K562 (cell line): Measurements from ENCODE around the gene BRSK1. TPM values are rescaled to one million over a fixed set of nuclear protein-coding genes. Genes with fewer than 3 reads are reported as not detected.
A peak's percentile ranks its signal among the peaks of the same experiment; 100 is the strongest.

Experiments used
- ATAC-seq: fragments of 200-7000 bp; cut with Tn5 transposase; 3 replicates; pipeline ENCODE4 v1.9.1; 2020; ENCODE audit warnings: moderate library complexity
- BruUV-seq: library from RNA; stranded (reverse); fragments of 400-500 nt; replicated peaks from 2 replicates; lab custom pipeline; 2021; lab: Mats Ljungman, UMichigan
- CTCF ChIA-PET: fragments of 300-600 bp; formaldehyde crosslinking; extraction: SDS; loops from one replicate; lab custom pipeline; 2021; ENCODE audit warnings: low intra/inter-chr PET ratio; lab: Yijun Ruan, JAX
- POLR2A ChIA-PET: fragments of 300-600, 350-650 bp; sonication (Branson Sonifier 250); formaldehyde crosslinking; extraction: SDS; loops from one replicate; lab custom pipeline; 2021; ENCODE audit warnings: antibody characterized with exemption, inconsistent platforms; lab: Yijun Ruan, JAX
- DNase-seq, 4 experiments: peaks; one replicate each; pipeline versions ENCODE4 v3.0.0 to v3.0.0-alpha.2; 2011 to 2018; ENCODE audit warnings: low spot score in 3 of 4, mixed read lengths in 3 of 4; ENCODE audit errors: extremely low read depth in 1 of 4
- FAIRE-seq: peaks from 2 replicates; lab custom pipeline; 2011; peaks lifted over from hg19 to GRCh38; lab: Jason Lieb, UNC
- H2AFZ ChIP-seq: 2 replicates; pipeline ENCODE4 v1.6.0; 2011; ENCODE audit warnings: low read depth, low read length, control low read depth, inconsistent platforms
- H3K27ac ChIP-seq: fragments of 200-600 bp; 3 replicates; pipeline ENCODE4 v1.8.0; 2011; ENCODE audit warnings: low read depth, mild to moderate bottlenecking, control low read depth, inconsistent platforms, low read length, moderate library complexity, mixed read lengths; ENCODE audit errors: extremely low read depth
- H3K27me3 ChIP-seq, 2 experiments: fragments of 300-600 bp in 1 of 2; 2 replicates in 1 of 2; 3 replicates in 1 of 2; pipeline versions ENCODE4 v1.6.0 to v1.8.0; 2011; ENCODE audit warnings: inconsistent platforms in 2 of 2, low read length in 2 of 2, mild to moderate bottlenecking in 1 of 2, mixed read lengths in 1 of 2, moderate library complexity in 1 of 2; ENCODE audit not compliant: control insufficient read depth in 2 of 2, insufficient read depth in 2 of 2
- H3K36me3 ChIP-seq: fragments of 300-600 bp; 3 replicates; pipeline ENCODE4 v1.8.0; 2011; ENCODE audit warnings: mild to moderate bottlenecking, low read length, inconsistent platforms; ENCODE audit not compliant: control insufficient read depth, insufficient read depth
- H3K4me1 ChIP-seq, 2 experiments: fragments of 200-600 bp in 1 of 2; replicated peaks in 1 of 2; 2 replicates in 1 of 2; 3 replicates in 1 of 2; pipeline versions ENCODE4 v1.5.1 to v1.8.0; 2011; ENCODE audit warnings: inconsistent platforms in 2 of 2, low read length in 2 of 2, mild to moderate bottlenecking in 1 of 2, mixed read lengths in 1 of 2, moderate library complexity in 1 of 2; ENCODE audit not compliant: control insufficient read depth in 2 of 2, insufficient read depth in 2 of 2
- H3K4me2 ChIP-seq: 2 replicates; pipeline ENCODE4 v1.6.1; 2011; ENCODE audit warnings: low read length, control low read depth, inconsistent platforms, mixed read lengths; ENCODE audit not compliant: insufficient read depth
- H3K4me3 ChIP-seq: fragments of 200-600 bp; sonication (generic), shearing (Covaris generic); 2 replicates; pipeline ENCODE4 v1.5.1; 2016; ENCODE audit warnings: control low read depth, inconsistent platforms
- H3K79me2 ChIP-seq: fragments of 200-600 bp; 3 replicates; pipeline ENCODE4 v1.8.0; 2011; ENCODE audit warnings: low read length, inconsistent platforms; ENCODE audit not compliant: control insufficient read depth, insufficient read depth
- H3K9ac ChIP-seq, 2 experiments: 2 replicates each; pipeline versions ENCODE4 v1.6.0 to v1.6.1; 2011; ENCODE audit warnings: low read depth in 2 of 2, low read length in 2 of 2, control low read depth in 1 of 2, inconsistent platforms in 1 of 2, mild to moderate bottlenecking in 1 of 2, mixed read lengths in 1 of 2; ENCODE audit not compliant: insufficient read depth in 1 of 2
- H3K9me1 ChIP-seq: one replicate; pipeline ENCODE4 v1.6.0; 2011; ENCODE audit warnings: inconsistent platforms, mild to moderate bottlenecking, low read length, moderate library complexity; ENCODE audit not compliant: control insufficient read depth, insufficient read depth
- H3K9me3 ChIP-seq: replicated peaks from 2 replicates; pipeline ENCODE4 v1.5.1; 2011; ENCODE audit warnings: low read depth, low read length, inconsistent platforms; ENCODE audit not compliant: control insufficient read depth, insufficient read depth
- H4K20me1 ChIP-seq: replicated peaks from 2 replicates; pipeline ENCODE4 v1.6.1; 2011; ENCODE audit warnings: low read length, inconsistent platforms, mixed read lengths; ENCODE audit not compliant: control insufficient read depth, insufficient read depth
- BACH1 ChIP-seq: fragments of 200-800 bp; sonication (Bioruptor generic); IDR thresholded peaks from 2 replicates; pipeline ENCODE4 v1.6.1; 2016; ENCODE audit warnings: missing genetic modification characterization, missing compliant biosample characterization
- BMI1 ChIP-seq: fragments of 150-350 bp; IDR thresholded peaks from 2 replicates; pipeline ENCODE4 v1.6.1; 2014; ENCODE audit warnings: low read length
- POLR2G ChIP-seq: fragments of 200-400 bp; formaldehyde crosslinking; IDR thresholded peaks from 2 replicates; pipeline ENCODE4 v1.6.1; 2017; ENCODE audit warnings: low read depth, mild to moderate bottlenecking, antibody characterized with exemption, low read length, moderate library complexity
- RBM14 ChIP-seq: fragments of 200-400 bp; formaldehyde crosslinking; IDR thresholded peaks from 2 replicates; pipeline ENCODE4 v1.6.1; 2018; ENCODE audit warnings: low read depth, mild to moderate bottlenecking, low read length, moderate library complexity, borderline replicate concordance; ENCODE audit not compliant: insufficient read depth
- SUPT5H ChIP-seq: fragments of 450-650 bp; IDR thresholded peaks from 2 replicates; pipeline ENCODE4 v1.6.1; 2016
- ZNF263 ChIP-seq: sonication (generic); formaldehyde crosslinking; IDR thresholded peaks from 2 replicates; pipeline ENCODE4 v1.8.0; 2022; ENCODE audit warnings: mild to moderate bottlenecking, missing genetic modification reagents, borderline replicate concordance
- WGBS: fragments of 100-300 bp; shearing (Covaris generic); methylation state at CpG from one replicate; pipeline ENCODE4 v1.1.6; 2016; ENCODE audit warnings: low coverage, mixed read lengths; ENCODE audit not compliant: insufficient coverage; ENCODE audit errors: missing lambda C conversion rate; 5-methylcytosine and 5-hydroxymethylcytosine counted together
- in situ Hi-C: fragments of 300-500 bp; cut with MboI; formaldehyde crosslinking; loops from 4 replicates; pipeline ENCODE4 v1.15.0; 2018; ENCODE audit warnings: inconsistent platforms, mixed read lengths
- intact Hi-C: fragments of 100-400 bp; cut with micrococcal nuclease; formaldehyde crosslinking; loops from 2 replicates; pipeline ENCODE4 v1.14.2; 2022
- polyA plus RNA-seq, 8 experiments: library from polyadenylated mRNA; depleted of rRNA in 4 of 8; stranded (reverse) in 5 of 8; unstranded in 3 of 8; fragments of >200 nt; fragmentation: Nextera tagmentation in 2 of 8; fragmentation: Illumina TruSeq in 1 of 8; extraction: Ambion mirVana in 2 of 8; extraction: Trizol in 1 of 8; gene quantifications; 2 replicates each; pipeline versions ENCODE4 v1.2.1 to v1.2.3, GENCODE V29; 2011 to 2014; ENCODE audit warnings: inconsistent platforms in 1 of 8, missing spikeins in 1 of 8
- total RNA-seq, 7 experiments: library from RNA; depleted of rRNA in 6 of 7; stranded (reverse); fragments of >200 nt in 6 of 7; fragmentation: Illumina TruSeq in 2 of 7; extraction: Trizol in 2 of 7; gene quantifications; 2 replicates each; pipeline versions ENCODE4 v1.2.1 to v1.2.3, GENCODE V29; 2011 to 2021; ENCODE audit warnings: low replicate concordance in 1 of 7
- TF ChIP-seq, protein P1 (sequence below), 2 experiments: fragments of 450-650 bp; IDR thresholded peaks; 2 replicates each; pipeline ENCODE4 v1.6.1; 2016
- TF ChIP-seq, protein P2 (sequence below): fragments of 150-350 bp; conservative IDR thresholded peaks from 2 replicates; pipeline ENCODE4 v1.6.1; 2014; ENCODE audit warnings: low read length
- TF ChIP-seq, protein P3 (sequence below): sonication (generic); formaldehyde crosslinking; IDR thresholded peaks from 2 replicates; pipeline ENCODE4 v1.8.1; 2023; ENCODE audit warnings: mild to moderate bottlenecking, missing genetic modification reagents, moderate library complexity

BRSK1 gene
- total and polyA plus RNA-seq, 9 of the 15 experiments (the other 6 are each of a cell fraction or from before 2014, with no cell fraction given), result 1.7 to 9.3 (median 3.8) TPM; not detected in 2

DNA sequence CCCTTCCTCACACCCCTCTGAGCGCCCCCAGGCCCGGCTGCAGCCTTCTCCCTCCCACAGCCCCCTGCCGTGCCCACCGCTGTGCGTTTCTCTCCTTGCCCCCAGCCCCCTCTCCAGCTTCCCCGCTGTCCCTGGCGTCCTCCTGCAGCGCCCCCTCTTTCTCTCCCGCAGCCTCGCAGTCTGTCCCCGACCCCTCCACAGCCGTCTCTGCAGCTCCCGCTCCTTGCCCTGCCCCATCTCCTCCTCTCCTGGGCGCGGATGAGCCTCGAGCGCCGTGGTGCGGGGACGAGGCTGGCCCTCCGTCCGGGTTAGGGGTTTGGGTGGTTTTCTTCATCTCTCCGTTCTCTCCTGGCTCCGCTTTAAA lies 57.0 kb downstream of the BRSK1 start:
- Histone ChIP-seq H3K9me3 (no peaks in the 10 kb centered on the region), H3K9me1 (no peaks in the 10 kb centered on the region), H3K9ac (peak overlapping the region; percentile 97 to 99), H3K27me3 (no peaks in the 10 kb centered on the region), H3K4me1 (peaks cover 7 to 61% of the 10 kb centered on the region in 2 experiments; a peak in 4 of 5 replicates), H4K20me1 (0 out of 2 replicates have a peak, but pooled peaks cover 6% of the 10 kb centered on the region), H2AFZ (peak overlapping the region; percentile 49; the same call in 1 of the 2 replicates), H3K79me2 (peaks cover 24% of the 10 kb centered on the region), H3K36me3 (peaks cover 38% of the 10 kb centered on the region; the same call in 2 of the 3 replicates), H3K4me2 (peak overlapping the region; percentile 97), H3K4me3 (peak overlapping the region; percentile 92), H3K27ac (peak overlapping the region; percentile 97)
- CTCF ChIA-PET, result no interaction called here
- ATAC-seq (peak; percentile 9), DNase-seq (peak in 2 of 4 experiments; percentile 37 to 63), FAIRE-seq (no peak)
- POLR2A ChIA-PET, result interaction anchor here (1.2 to 1.4 kb wide), 4 partner anchors 9 to 43 kb away, joined by 4 to 11 read pairs (median 6); partner anchors contain the start of gene TMEM238
- intact Hi-C loops, result no loop called here
- WGBS, result 2% methylated on average over 11 of the region's 24 CpGs
- in situ Hi-C loops, result no loop called here
- no TSS peak for BruUV-seq
- no peak for TF ChIP-seq BACH1 (tag)
- no peak for TF ChIP-seq RBM14
- TF ChIP-seq, protein P1, sequence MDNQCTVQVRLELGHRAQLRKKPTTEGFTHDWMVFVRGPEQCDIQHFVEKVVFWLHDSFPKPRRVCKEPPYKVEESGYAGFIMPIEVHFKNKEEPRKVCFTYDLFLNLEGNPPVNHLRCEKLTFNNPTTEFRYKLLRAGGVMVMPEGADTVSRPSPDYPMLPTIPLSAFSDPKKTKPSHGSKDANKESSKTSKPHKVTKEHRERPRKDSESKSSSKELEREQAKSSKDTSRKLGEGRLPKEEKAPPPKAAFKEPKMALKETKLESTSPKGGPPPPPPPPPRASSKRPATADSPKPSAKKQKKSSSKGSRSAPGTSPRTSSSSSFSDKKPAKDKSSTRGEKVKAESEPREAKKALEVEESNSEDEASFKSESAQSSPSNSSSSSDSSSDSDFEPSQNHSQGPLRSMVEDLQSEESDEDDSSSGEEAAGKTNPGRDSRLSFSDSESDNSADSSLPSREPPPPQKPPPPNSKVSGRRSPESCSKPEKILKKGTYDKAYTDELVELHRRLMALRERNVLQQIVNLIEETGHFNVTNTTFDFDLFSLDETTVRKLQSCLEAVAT (IDR thresholded peaks at IDR 0.05), result peak; percentile 57 to 59; a peak in 3 of 4 replicates
- TF ChIP-seq, protein P2, sequence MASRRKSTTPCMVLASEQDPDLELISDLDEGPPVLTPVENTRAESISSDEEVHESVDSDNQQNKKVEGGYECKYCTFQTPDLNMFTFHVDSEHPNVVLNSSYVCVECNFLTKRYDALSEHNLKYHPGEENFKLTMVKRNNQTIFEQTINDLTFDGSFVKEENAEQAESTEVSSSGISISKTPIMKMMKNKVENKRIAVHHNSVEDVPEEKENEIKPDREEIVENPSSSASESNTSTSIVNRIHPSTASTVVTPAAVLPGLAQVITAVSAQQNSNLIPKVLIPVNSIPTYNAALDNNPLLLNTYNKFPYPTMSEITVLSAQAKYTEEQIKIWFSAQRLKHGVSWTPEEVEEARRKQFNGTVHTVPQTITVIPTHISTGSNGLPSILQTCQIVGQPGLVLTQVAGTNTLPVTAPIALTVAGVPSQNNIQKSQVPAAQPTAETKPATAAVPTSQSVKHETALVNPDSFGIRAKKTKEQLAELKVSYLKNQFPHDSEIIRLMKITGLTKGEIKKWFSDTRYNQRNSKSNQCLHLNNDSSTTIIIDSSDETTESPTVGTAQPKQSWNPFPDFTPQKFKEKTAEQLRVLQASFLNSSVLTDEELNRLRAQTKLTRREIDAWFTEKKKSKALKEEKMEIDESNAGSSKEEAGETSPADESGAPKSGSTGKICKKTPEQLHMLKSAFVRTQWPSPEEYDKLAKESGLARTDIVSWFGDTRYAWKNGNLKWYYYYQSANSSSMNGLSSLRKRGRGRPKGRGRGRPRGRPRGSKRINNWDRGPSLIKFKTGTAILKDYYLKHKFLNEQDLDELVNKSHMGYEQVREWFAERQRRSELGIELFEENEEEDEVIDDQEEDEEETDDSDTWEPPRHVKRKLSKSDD, result no peak
- peak; percentile 19; the same call in 1 of the 2 replicates for TF ChIP-seq SUPT5H
- no peak for TF ChIP-seq BMI1
- peak; percentile 54 for TF ChIP-seq POLR2G
- peak; percentile 43 for TF ChIP-seq ZNF263 (CRISPR knock-in tag)
- TF ChIP-seq, protein P3, sequence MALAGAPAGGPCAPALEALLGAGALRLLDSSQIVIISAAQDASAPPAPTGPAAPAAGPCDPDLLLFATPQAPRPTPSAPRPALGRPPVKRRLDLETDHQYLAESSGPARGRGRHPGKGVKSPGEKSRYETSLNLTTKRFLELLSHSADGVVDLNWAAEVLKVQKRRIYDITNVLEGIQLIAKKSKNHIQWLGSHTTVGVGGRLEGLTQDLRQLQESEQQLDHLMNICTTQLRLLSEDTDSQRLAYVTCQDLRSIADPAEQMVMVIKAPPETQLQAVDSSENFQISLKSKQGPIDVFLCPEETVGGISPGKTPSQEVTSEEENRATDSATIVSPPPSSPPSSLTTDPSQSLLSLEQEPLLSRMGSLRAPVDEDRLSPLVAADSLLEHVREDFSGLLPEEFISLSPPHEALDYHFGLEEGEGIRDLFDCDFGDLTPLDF (CRISPR knock-in tag), result no peak
